GM19193 (cell line): ENCODE data around the gene SHE.

Experiments used
- POLR2A ChIP-seq: IDR thresholded peaks from 4 replicates; pipeline ENCODE4 v1.6.1; 2011; ENCODE audit not compliant: insufficient read depth, insufficient read length; ENCODE audit errors: extremely low read depth

Gene SHE

DNA sequence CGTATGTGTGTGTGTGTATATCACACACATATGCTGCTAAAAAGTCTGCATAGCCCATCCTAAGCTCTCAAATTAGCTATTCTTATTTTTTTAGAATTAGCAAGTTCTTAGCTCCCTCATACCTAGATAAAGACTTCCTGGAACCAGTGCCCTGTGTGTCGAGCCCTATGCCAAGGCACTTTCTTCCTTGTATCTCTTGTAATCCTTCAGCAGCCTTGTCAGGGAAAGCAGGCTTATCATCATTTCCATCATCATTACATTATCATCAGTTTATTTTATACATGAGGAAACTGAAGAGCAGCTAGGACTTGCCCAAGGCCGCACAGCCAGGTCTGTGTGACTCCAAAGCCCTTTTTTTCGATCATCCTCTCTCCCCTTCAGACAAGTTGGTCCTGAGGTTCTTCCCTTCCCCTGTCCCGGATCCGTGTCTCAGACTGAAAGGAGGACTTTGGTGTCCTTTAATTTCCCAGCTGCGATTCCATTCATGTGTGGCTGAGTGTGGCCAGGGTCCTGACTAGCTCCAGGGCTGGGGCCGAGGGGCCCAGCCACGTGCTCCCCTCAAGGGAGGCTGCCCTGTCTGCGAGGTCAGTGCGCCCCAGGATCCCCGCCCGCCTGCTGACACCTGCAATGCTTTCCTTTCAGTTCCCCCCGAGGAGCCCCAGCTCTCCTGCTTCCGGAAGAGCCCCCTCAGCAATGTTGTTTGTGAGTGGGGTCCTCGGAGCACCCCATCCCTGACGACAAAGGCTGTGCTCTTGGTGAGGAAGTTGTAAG is 72.2 kb downstream of the SHE start:
- no peak for TF ChIP-seq POLR2A
